ENCODE results near the gene ASAP2. TPM values are rescaled to one million over a fixed set of nuclear protein-coding genes. Genes with fewer than 3 reads are reported as not detected.

ASAP2 gene
- total RNA-seq, 1 donor from 2014 or later: 10.1 TPM

DNA sequence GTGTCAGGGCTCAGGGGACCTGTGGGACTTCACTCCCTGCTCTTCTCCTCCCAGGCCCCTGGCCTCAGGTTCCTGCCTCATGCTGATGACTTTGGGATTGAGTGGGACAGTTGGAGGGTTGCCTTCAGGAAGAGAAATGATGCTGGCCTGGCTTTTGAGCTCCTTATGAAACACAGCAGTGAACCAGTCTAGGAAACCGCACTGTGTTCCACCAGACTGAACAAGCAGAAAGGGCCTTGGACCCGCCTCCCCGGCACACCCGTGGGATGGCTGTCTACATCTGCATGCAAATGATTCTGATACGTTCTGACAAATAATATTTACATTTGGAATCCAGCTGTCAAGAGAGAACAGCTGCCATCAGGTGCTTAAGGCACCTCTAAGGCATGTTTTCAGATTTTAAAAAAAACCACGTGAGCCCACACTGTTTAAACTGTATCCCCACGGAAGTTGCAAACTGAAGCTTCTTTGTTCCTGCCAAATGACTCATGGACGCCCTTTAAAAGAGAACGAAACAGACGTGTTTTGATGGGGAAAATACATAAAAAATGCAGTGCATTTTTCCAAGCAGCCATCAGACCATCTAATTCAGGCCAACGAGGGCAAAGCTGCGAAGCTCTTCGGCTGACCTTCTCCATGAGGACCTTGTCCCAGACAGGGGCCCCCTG is 27.6 kb upstream of the ASAP2 start:
- ATAC-seq (peak; percentile 81), DNase-seq (peak; percentile 56)
- intact Hi-C loops (cut with micrococcal nuclease): no loop called here

DNA sequence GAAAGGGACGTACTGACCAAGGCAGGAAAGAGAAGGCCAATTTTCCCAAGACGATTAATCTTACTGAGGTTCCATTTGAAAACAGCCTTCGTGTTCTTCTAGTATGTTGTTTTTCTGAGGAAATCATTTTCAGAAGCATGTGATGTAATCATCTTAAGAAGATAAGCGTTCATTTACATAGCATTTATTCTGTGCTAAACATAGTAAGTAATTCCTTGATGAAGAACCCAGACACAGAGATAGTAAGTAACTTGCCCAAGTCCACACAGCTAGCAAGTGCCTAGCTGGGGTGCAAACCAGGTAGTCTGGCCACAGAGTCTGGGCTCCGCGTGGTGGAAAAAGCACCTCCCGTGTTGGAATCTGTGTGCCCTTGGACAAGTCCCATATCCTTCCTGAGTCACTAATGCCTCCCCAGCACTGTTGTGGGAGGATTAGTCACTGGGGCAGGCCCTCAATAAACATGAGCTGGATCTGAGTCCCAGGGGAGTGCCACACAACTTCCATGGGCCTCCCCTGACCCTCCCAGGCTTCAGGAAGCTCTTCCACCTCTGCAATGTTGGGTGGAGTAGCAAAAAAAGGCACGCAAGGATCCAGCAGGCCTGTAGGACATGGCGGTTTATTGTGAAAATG is 26.9 kb upstream of the ASAP2 start:
- intact Hi-C loops (cut with micrococcal nuclease): no loop called here
- ATAC-seq (peak; percentile 77), DNase-seq (peak; percentile 46)

DNA sequence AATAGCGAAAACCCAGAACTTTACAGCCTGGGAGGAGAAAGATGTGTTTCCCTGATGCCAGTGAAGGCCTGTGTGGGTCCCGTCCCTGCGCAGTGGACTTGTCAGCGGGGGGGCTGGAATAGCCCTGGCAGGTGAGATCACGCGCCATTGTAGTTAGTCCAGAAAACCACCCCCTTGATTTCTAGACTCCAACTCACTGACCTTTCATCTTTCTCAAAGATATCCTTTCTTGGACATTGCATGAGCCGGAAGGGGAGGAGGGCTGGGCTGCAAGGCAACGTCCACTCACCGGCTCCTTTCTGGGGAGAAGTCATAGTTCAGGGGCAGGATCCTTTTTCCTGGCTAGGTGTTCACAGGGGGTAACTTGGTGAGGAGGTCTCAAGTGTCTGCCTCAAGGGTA is 22.3 kb upstream of the ASAP2 start:
- intact Hi-C loops (cut with micrococcal nuclease): no loop called here

DNA sequence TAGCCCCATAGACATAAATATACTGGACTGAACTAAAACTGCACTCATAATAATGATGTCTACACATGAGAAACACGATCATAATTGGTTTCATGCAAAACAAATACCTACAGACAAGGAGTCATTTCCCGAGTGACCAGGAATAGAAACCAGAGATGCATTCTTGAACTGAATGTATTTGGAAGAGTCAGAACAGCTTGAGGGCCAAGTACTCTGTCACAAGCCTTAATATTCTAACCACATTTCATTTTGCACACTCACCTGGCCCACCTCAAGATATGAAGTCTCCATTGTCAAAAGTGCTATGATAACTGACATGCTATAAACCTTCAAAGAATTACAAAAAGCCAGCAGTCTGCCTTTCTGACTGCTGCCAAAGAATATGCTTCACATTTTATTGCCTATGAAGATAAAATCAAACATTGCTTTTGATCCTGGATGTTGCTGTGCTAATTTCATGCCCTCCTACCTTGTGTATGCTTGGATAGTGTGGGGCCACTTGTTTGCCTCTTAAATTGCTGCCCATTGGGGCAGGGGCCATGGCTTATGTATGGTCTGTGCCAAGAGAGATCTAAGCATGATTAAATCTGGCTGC is 18.9 kb upstream of the ASAP2 start:
- intact Hi-C loops (cut with micrococcal nuclease): no loop called here
- no peak for DNase-seq
- no peak for ATAC-seq

More for the DNA sequence above, 22.3 kb upstream of the ASAP2 start:
- no peak for ATAC-seq
- no peak for DNase-seq

DNA sequence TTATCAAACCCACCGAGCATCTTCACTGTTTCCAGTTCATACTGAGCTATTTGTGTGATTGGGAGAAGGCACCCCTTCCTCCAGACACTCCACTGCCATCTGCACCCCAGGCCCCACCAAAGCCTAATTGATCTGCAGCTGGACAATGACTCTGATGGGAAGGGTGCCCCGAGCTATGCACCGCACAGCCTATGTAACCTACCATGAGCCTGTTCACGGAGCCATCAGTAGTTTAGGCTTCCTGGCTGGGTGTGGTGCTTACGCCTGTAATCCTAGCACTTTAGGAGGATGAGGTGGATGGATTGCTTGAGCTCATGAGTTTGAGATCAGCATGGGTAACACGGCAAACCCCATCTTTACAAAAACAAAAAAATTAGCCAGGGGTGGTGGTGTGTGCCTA is 17.8 kb upstream of the ASAP2 start:
- DNase-seq (no peak), ATAC-seq (no peak)
- intact Hi-C loops (cut with micrococcal nuclease): no loop called here

DNA sequence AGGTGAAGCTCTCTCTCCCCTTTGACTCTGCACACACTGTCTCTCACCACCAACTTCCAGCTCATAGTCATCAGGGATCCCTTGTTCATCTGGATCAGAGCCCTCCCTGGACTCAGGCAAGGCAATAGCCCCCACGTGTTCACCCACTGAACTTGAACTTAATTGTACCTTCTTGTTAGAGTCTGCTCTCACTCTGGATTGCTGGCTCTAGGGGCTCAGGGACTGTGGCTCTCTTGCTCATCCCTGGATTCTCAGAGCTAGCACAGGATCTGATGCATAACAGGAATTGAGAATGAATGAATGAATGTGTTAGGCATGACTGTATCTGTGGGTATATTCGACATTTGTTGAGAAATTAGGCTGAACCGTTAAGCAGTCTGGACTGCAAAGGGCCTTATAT is 16.7 kb upstream of the ASAP2 start:
- DNase-seq: no peak
- no peak for ATAC-seq
- intact Hi-C loops (cut with micrococcal nuclease): no loop called here

DNA sequence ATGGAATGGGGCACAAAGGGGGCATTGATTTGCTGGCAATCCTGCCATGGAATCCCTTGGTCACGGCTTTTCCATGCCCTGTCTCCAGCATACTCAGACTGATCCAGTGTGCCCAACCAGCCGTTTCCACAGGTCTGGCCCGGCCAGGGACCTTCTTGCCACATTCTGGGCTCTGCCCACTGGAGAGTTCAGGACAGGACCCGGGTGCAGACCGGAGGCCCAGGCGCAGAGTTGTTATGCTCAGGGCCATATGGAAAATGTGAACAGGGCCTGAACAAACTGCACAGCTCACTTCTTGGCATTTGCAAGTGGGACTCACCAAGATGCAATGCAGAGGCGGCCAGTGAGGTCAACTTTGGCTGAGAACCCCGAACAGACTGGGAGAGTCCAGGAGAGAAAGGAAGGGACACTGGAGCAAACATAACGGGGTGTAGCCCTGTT is 15.6 kb upstream of the ASAP2 start:
- DNase-seq (peak; percentile 86), ATAC-seq (peak; percentile 90)
- intact Hi-C loops (cut with micrococcal nuclease): no loop called here

DNA sequence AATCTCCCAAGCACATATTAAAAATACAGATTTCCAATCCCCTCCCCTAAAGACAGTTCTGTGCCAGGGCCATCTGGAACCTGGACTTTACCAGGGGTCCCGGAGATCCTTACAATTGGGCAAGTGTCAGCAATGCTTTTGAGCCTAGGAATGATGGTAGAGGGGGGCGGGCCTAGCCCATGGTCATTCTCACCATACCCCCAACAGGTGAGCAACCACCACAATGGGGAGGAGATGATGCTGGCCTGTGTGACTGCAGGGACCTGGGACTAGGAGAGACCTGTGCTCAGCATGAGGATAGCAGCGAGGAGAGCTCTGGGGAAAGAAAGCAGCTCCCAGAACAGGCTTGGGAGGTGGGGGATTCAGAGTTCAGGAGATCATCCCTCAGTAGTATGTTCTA is 13.9 kb upstream of the ASAP2 start:
- intact Hi-C loops (cut with micrococcal nuclease): no loop called here
- DNase-seq: no peak
- ATAC-seq: no peak

DNA sequence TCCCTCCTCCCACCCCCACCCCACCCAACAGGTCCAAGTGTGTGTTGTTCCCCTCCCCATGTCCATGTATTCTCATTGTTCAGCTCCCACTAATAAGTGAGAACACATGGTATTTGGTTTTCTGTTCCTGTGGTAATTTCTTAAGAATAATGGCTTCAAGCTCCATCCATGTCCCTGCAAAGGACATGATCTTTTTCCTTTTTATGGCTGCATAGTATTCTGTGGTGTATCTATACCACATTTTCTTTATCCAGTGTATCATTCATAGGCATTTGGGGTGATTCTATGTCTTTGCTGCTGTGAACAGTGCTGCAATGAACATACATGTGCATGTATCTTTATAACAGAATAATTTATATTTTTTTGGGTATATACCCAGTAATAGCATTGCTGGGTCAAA is 12.3 kb upstream of the ASAP2 start:
- ATAC-seq (no peak), DNase-seq (no peak)
- intact Hi-C loops (cut with micrococcal nuclease): no loop called here

DNA sequence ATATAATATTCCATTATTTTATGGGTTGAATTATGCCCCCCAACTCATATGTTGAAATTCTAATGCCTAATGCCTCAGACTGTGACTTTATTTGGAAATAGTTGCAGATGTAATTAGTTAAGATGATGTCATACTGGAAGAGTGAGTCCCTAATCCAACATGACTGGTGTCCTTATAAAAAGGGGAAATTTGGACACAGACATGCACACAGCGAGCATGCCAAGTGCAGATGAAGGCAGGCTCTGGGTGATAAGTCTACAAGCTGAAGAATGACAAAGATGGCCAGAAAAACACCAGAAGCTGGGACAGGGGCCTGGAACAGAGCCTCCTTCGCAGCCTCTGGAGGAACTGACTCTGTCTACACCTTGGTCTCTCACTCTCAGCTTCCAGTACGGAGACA is 10.0 kb upstream of the ASAP2 start:
- no peak for DNase-seq
- intact Hi-C loops (cut with micrococcal nuclease): no loop called here
- peak; percentile 36 for ATAC-seq

DNA sequence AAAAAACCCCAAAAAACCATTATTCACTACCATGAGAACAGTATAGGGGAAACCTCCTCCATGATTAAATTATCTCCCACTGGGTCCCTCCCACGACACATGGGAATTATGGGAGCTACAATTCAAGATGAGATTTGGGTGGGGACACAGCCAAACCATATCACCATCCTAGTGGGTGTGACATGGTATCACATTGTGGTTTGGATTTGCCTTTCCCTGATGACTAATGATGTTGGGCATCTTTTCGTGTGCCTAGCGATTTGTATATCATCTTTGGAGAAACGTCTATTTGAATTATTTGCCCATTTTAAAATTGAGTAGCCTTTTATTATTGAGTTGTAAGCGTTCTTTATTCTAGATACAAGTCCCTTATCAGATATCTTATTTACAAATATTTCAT is 8.7 kb upstream of the ASAP2 start:
- intact Hi-C loops (cut with micrococcal nuclease): no loop called here
- no peak for ATAC-seq

DNA sequence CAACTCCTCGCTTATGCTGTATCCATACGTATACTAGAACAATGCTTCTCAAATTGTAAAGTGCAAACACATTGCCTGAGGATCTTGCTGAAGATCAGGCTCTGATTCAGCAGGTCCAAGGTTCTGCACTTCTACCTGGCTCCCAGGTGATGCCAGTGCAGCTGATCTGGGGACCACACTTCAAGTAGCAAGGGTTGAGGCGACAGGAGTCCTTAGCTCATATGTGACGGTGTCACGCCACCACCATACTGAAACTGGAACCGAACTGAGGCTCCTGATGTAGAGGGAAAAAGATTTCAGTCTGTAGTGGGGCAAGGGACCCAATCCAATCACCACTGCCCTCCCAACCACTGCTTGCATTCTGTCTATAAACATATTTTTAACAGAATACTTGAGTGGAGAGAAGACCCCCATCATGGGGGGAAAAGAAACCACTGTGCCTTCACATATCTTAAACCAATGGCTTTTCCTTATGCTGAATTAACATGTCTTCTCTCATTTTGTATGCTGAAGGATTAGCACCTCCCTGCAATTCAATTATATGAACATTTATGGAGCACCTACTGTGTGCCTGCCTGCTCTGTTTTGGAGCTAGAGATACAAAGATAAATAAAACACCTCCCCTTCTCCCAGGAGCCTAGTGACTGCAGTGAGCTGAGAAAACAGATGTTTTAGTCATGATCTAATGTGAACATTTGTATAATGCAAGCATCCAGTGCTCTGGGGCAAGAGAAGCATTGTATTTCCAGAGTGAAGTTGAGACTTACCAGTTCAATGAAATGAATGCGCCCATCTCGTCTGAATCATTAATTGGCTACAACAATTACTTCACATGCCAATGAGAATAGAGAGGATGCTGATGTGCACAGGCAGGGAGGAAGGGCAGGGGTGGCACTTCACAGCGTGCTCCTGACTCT is 6.6 kb upstream of the ASAP2 start:
- ATAC-seq (no peak), DNase-seq (no peak)
- intact Hi-C loops (cut with micrococcal nuclease): loop anchor here (10.0 kb wide), 1 partner anchor 125 kb away; no protein-coding TSS in a partner anchor

More for the DNA sequence above, 8.7 kb upstream of the ASAP2 start:
- no peak for DNase-seq

DNA sequence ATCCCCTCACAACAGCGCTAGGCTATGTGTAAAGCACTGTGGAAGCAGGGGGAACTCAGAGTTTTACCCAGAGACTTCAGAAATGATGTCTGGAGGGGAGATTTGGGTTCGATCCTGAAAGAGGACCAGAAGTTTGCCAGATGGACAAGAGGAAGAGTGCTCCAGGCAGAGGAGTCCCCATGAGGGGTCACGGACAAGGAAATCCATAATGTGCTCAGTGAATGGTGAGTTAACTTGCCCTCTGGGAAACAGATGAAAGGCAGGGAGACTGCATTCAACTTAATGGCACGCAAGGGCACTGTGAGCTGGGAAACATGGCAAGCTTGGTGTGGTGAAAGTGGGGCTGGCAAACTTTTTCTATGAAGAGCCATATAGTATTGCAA is 6.0 kb upstream of the ASAP2 start:
- ATAC-seq (no peak), DNase-seq (no peak)
- intact Hi-C loops (cut with micrococcal nuclease): loop anchor here (10.0 kb wide), 1 partner anchor 124 kb away; no protein-coding TSS in a partner anchor

DNA sequence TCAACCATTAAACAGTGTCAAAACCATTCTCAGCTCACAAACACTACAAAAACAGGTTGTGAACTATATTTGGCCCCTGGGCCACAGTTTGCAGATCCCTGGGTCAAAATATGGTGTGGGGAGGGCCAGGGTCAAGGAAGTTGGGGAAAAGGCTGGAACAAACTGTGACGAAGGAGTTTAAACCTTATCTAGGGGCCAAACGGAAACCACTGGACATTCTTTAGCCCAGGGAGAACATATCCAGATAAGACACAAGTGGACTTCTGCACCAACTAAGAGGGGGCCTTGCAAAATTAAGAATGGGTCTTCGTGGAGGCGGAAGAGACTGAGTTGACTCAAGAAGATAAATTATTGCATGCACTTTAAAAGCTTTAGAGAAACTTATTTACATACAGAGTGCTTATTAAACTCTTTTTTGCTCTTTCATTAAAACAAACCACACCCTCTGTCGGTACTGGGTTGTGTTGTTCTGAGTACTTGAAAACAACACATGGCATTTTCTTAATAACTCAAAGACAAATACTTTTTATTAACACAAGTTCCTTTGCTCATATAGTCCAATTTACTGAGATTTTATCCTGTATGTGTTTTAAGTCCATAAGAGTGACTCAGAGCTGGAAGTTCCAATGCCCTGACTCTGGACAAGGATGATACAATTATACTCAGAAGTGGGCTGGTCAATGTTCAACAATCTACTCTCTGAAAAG is 5.3 kb upstream of the ASAP2 start:
- no peak for DNase-seq
- intact Hi-C loops (cut with micrococcal nuclease): loop anchor here (10.0 kb wide), 1 partner anchor 123 kb away; no protein-coding TSS in a partner anchor
- ATAC-seq: no peak

DNA sequence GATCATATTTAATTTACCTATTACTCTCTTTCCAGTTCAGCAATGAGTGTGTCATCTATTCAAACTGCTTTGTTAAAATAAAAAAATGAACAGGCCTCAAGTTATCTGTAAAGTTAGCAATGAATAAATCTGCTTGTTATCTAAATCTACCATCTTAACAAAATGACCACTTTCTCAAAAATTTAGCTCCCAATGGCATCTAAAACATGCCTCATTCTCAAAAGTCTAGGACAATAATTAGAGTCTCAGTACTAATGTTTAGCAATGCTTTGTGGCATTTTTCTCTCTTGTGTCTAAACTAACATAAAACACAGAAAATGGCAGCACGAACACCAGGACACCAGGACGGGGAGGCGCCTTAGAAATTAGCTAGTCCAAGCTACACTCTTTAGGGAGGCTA is 3.6 kb upstream of the ASAP2 start:
- DNase-seq (no peak), ATAC-seq (no peak)
- intact Hi-C loops (cut with micrococcal nuclease): loop anchor here (10.0 kb wide), 1 partner anchor 122 kb away; no protein-coding TSS in a partner anchor

DNA sequence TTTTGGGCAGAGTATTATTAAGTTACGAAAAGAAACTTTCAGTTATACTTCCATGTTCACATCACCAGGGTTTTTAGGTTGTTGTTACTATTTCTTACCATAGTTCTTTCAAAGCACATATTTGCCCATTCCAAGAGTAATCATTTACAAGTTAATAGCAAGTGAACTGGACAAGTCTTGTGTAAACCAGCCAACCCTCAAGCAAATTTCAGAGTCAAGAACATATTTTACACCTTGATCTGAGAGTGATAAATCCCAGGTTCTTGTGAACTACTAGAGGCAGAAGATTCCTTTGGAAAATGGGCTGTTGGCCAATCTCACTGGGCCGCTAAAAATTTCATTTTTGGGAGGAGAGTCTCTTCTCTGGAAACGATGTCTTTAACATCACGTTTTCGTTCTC is 2.7 kb upstream of the ASAP2 start:
- intact Hi-C loops (cut with micrococcal nuclease): loop anchor here (10.0 kb wide), 1 partner anchor 121 kb away; no protein-coding TSS in a partner anchor

DNA sequence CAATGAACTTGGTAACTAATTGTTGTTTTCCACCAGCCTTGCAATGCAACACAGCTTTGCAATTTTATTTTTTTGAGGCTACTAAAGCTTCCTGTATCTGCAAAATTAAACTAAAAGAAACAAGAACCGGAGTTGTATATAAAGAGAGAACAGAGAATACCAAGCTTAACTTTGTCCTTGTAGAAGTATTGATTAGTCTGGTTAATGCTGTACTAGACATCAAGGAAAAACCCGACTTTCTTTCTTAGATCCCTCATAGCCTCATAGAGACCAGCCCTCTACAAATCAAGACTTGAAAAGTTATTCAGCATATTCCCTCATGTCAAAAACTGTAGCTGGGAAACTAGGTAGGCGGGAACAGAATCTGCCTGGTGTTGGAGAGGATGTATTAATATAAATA is 1.7 kb upstream of the ASAP2 start:
- intact Hi-C loops (cut with micrococcal nuclease): loop anchor here (10.0 kb wide), 1 partner anchor 120 kb away; no protein-coding TSS in a partner anchor
- ATAC-seq: no peak

More for the DNA sequence above, 2.7 kb upstream of the ASAP2 start:
- no peak for ATAC-seq
- DNase-seq: no peak

DNA sequence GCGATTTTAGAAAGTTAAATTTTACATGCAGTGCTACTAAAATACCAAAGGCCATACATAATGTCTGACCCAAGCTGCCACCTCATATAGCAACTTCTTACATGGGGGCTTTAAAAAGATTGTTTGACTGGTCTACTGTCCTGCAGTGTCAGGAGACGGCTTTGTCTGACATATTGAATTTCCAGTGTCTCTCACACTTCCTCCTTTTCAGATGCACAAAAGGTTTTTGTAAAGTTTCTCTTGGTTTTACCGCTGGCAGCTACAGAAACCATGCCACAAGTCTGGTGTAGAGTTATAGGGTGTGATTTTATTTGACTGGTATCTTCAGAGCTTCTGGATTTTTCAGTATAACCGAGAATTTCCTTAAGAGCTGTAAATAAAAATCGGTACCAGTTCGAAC is 1.1 kb upstream of the ASAP2 start:
- DNase-seq (no peak), ATAC-seq (no peak)
- intact Hi-C loops (cut with micrococcal nuclease): loop anchor here (10.0 kb wide), 1 partner anchor 119 kb away; no protein-coding TSS in a partner anchor

More for the DNA sequence above, 1.7 kb upstream of the ASAP2 start:
- no peak for DNase-seq
